OCI-LY7 (cell line): Measurements from ENCODE around the gene TICAM2. TPM values are rescaled to one million over a fixed set of nuclear protein-coding genes. Genes with fewer than 3 reads are reported as not detected.

Source experiments
- BruUV-seq: library from RNA; stranded (reverse); fragments of 400-500 nt; replicated peaks from 2 replicates; lab custom pipeline; 2021; lab: Mats Ljungman, UMichigan
- CTCF ChIA-PET: fragments of 300-600 bp; sonication (Branson Sonifier 250); formaldehyde crosslinking; loops from one replicate; lab custom pipeline; 2022; ENCODE audit warnings: antibody characterized with exemption; ENCODE audit not compliant: unreplicated experiment; lab: Charles Lee
- POLR2A ChIA-PET: fragments of 300-600 bp; sonication (Branson Sonifier 250); formaldehyde crosslinking; loops from one replicate; lab custom pipeline; 2022; ENCODE audit warnings: antibody characterized with exemption; lab: Charles Lee
- DNase-seq: peaks from one replicate; pipeline ENCODE4 v3.0.0-alpha.2; 2015; ENCODE audit warnings: low spot score
- H2AFZ ChIP-seq: fragments of 200-600 bp; sonication (generic), shearing (Covaris generic); 2 replicates; pipeline ENCODE4 v1.6.1; 2014; ENCODE audit warnings: mild to moderate bottlenecking, antibody characterized with exemption, low read length, moderate library complexity
- H3K27ac ChIP-seq: fragments of 200-600 bp; sonication (generic); 2 replicates; pipeline ENCODE4 v1.5.1; 2014; ENCODE audit warnings: mixed run types, low read depth, mild to moderate bottlenecking, moderate library complexity, low read length, inconsistent platforms; ENCODE audit not compliant: poor library complexity, severe bottlenecking
- H3K36me3 ChIP-seq: fragments of 200-600 bp; sonication (generic); 2 replicates; pipeline ENCODE4 v1.6.1; 2014; ENCODE audit warnings: mild to moderate bottlenecking, antibody characterized with exemption, low read length, moderate library complexity, mixed read lengths; ENCODE audit not compliant: insufficient read depth
- H3K4me1 ChIP-seq: fragments of 200-600 bp; sonication (generic); 2 replicates; pipeline ENCODE4 v1.5.1; 2014; ENCODE audit warnings: mild to moderate bottlenecking, low read length; ENCODE audit not compliant: insufficient read depth, poor library complexity, severe bottlenecking
- H3K4me2 ChIP-seq: fragments of 200-600 bp; sonication (generic); 2 replicates; pipeline ENCODE4 v1.6.1; 2014; ENCODE audit warnings: mild to moderate bottlenecking, low read length
- H3K4me3 ChIP-seq: fragments of 200-600 bp; sonication (generic); 2 replicates; pipeline ENCODE4 v1.5.1; 2014; ENCODE audit warnings: mild to moderate bottlenecking, low read depth, low read length; ENCODE audit not compliant: poor library complexity, severe bottlenecking
- H3K79me2 ChIP-seq: fragments of 200-600 bp; sonication (generic); 2 replicates; pipeline ENCODE4 v1.6.1; 2016; ENCODE audit warnings: low read depth, mild to moderate bottlenecking, low read length, moderate library complexity, mixed read lengths; ENCODE audit not compliant: insufficient read depth
- H3K9me2 ChIP-seq: fragments of 200-600 bp; sonication (generic); 2 replicates; pipeline ENCODE4 v1.6.1; 2016; ENCODE audit warnings: mild to moderate bottlenecking, low read length, mixed read lengths; ENCODE audit not compliant: insufficient read depth
- H3K9me3 ChIP-seq: fragments of 200-600 bp; sonication (generic); 2 replicates; pipeline ENCODE4 v1.6.1; 2014; ENCODE audit warnings: mild to moderate bottlenecking, mixed run types, low read length, mixed read lengths
- H4K20me1 ChIP-seq: fragments of 200-600 bp; sonication (generic); 2 replicates; pipeline ENCODE4 v1.6.1; 2014; ENCODE audit warnings: mild to moderate bottlenecking, antibody characterized with exemption, low read length, moderate library complexity, mixed read lengths; ENCODE audit not compliant: insufficient read depth
- EZH2phosphoT487 ChIP-seq: fragments of 200-600 bp; sonication (generic); IDR thresholded peaks from 2 replicates; pipeline ENCODE4 v1.6.1; 2018; ENCODE audit warnings: low read depth, borderline replicate concordance, mild to moderate bottlenecking, mixed run types, antibody characterized with exemption, low read length, moderate library complexity, mixed read lengths
- intact Hi-C: fragments of 100-400 bp; cut with micrococcal nuclease; formaldehyde crosslinking; loops from one replicate; pipeline ENCODE4 v1.10.0; 2022; ENCODE audit not compliant: unreplicated experiment
- total RNA-seq, 2 experiments: library from RNA; depleted of rRNA in 1 of 2; stranded (reverse); fragments of >200 nt in 1 of 2; shearing (Covaris generic) in 1 of 2; gene quantifications; 2 replicates each; pipeline ENCODE4 v1.2.3, GENCODE V29; 2014 to 2022
- TF ChIP-seq, protein P1 (sequence below): fragments of 200-600 bp; sonication (generic); conservative IDR thresholded peaks from 2 replicates; pipeline ENCODE4 v1.5.1; 2014; ENCODE audit warnings: mild to moderate bottlenecking, antibody characterized with exemption, low read length, moderate library complexity, mixed read lengths

TICAM2 gene
- total RNA-seq, 2 experiments from 2014 or later, result 0.65 TPM; not detected in 1

DNA sequence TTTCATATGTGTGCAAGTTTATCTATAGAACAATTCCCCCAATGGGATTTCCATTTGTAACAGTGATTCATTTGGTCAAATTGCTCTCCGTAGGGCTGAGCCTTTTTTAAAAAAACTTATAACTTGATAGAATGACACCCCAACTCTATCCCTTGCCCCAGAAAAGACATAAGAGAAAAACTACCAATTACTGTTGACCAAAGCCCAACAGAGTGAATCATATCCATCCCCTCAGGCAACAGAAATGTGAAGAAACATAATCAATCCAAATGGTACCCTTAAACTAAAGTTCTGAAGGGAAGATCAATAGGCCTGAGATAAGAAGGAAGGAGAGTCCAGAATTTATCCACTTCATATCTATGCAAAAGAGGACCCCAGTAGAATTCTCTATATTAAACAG lies 17.8 kb downstream of the TICAM2 start:
- no peak overlapping the region for H2AFZ ChIP-seq
- TF ChIP-seq, protein P1, sequence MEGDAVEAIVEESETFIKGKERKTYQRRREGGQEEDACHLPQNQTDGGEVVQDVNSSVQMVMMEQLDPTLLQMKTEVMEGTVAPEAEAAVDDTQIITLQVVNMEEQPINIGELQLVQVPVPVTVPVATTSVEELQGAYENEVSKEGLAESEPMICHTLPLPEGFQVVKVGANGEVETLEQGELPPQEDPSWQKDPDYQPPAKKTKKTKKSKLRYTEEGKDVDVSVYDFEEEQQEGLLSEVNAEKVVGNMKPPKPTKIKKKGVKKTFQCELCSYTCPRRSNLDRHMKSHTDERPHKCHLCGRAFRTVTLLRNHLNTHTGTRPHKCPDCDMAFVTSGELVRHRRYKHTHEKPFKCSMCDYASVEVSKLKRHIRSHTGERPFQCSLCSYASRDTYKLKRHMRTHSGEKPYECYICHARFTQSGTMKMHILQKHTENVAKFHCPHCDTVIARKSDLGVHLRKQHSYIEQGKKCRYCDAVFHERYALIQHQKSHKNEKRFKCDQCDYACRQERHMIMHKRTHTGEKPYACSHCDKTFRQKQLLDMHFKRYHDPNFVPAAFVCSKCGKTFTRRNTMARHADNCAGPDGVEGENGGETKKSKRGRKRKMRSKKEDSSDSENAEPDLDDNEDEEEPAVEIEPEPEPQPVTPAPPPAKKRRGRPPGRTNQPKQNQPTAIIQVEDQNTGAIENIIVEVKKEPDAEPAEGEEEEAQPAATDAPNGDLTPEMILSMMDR, result no peak
- TF ChIP-seq EZH2phosphoT487, result no peak
- H3K9me2 ChIP-seq, result no peaks in the 10 kb centered on the region
- no peaks in the 10 kb centered on the region for H3K79me2 ChIP-seq
- no peaks in the 10 kb centered on the region for H3K4me1 ChIP-seq
- DNase-seq, result no peak
- no peak overlapping the region for H3K4me3 ChIP-seq
- H3K4me2 ChIP-seq, result no peak overlapping the region
- intact Hi-C loops, result loop anchor here (10.0 kb wide), 1 partner anchor 200 kb away; no protein-coding TSS in a partner anchor
- no peaks in the 10 kb centered on the region for H4K20me1 ChIP-seq
- ChIA-PET POLR2A (no interaction called here), CTCF (no interaction called here)
- H3K36me3 ChIP-seq, result no peaks in the 10 kb centered on the region
- H3K9me3 ChIP-seq, result no peaks in the 10 kb centered on the region
- BruUV-seq, result no TSS peak
- H3K27ac ChIP-seq, result no peak overlapping the region

DNA sequence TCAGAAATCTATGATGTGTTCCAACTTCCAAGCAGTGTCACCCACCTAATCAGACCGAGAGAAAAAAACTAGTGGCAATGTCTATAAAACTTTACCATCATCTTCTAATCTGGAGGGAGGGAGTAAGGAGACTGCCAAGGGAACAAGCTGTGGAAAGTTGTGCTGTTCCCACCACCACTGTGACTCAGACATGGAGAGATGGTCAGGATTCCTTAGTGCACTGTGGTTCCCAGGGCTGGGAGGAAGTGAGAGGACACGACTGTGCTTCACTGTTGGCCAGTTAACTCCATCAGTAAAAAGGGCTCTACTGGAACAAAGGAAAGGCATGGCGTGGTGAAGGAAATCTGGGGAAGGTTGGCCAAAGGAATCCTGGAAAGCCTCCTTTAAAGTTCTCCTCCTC lies 18.8 kb downstream of the TICAM2 start:
- H3K4me1 ChIP-seq, result no peaks in the 10 kb centered on the region
- H3K4me3 ChIP-seq, result no peak overlapping the region
- no peaks in the 10 kb centered on the region for H3K9me3 ChIP-seq
- H3K36me3 ChIP-seq, result no peaks in the 10 kb centered on the region
- H4K20me1 ChIP-seq, result no peaks in the 10 kb centered on the region
- no peak for DNase-seq
- TF ChIP-seq EZH2phosphoT487, result no peak
- TF ChIP-seq, protein P1, result no peak
- H3K9me2 ChIP-seq, result no peaks in the 10 kb centered on the region
- H3K79me2 ChIP-seq, result no peaks in the 10 kb centered on the region
- ChIA-PET POLR2A (no interaction called here), CTCF (no interaction called here)
- H3K4me2 ChIP-seq, result no peak overlapping the region
- BruUV-seq, result no TSS peak
- H3K27ac ChIP-seq, result no peak overlapping the region
- intact Hi-C loops, result loop anchor here (10.0 kb wide), 1 partner anchor 199 kb away; no protein-coding TSS in a partner anchor
- H2AFZ ChIP-seq, result no peak overlapping the region

DNA sequence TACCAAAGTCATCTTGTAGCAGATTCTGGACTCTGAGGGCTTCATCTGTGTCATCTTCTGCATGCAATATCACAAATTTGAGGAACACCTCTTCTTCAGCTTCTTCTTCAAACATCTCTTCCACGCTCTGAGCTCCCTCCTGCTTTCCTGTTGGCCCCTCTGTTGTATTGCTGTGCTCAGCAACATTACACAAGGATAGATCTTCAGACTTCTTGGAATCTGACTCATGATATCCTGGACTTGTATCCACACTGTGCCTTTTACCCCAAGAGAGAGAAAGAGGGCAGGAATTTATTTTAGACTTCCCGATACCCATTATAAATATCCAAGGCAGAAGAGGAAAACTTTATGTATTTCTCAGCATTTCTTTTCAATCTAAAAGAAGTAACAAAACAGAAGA lies 21.3 kb downstream of the TICAM2 start:
- no TSS peak for BruUV-seq
- intact Hi-C loops, result loop anchor here (10.0 kb wide), 1 partner anchor 196 kb away; no protein-coding TSS in a partner anchor
- Histone ChIP-seq H3K9me3 (0 out of 2 replicates have a peak, but pooled peaks cover 3% of the 10 kb centered on the region), H3K9me2 (no peaks in the 10 kb centered on the region), H3K4me1 (no peaks in the 10 kb centered on the region), H3K36me3 (no peaks in the 10 kb centered on the region), H3K79me2 (no peaks in the 10 kb centered on the region), H4K20me1 (no peaks in the 10 kb centered on the region), H2AFZ (no peak overlapping the region), H3K4me2 (no peak overlapping the region), H3K4me3 (no peak overlapping the region), H3K27ac (no peak overlapping the region)
- no peak for DNase-seq
- CTCF ChIA-PET, result no interaction called here
- TF ChIP-seq, protein P1, result no peak
- TF ChIP-seq EZH2phosphoT487, result no peak
- POLR2A ChIA-PET, result interaction anchor here (1.2 kb wide), 1 partner anchor 9 kb away, joined by 4 read pairs; no protein-coding TSS in a partner anchor
